Central memory CD8-positive, alpha-beta T cell (primary cell): ENCODE measurements around the gene ANKS6.

Experiments
- ATAC-seq: fragments of 150-1000 bp; cut with Tn5 transposase; replicated peaks from 2 replicates; pipeline ENCODE4 v1.10.0; 2022; ENCODE audit warnings: mild to moderate bottlenecking, moderate FRiP score, moderate number of reproducible peaks; ENCODE audit not compliant: poor library complexity, severe bottlenecking; ENCODE audit errors: extremely low read depth
- DNase-seq, 2 donors: peaks; one replicate each; pipeline ENCODE4 v3.0.0; 2021; ENCODE audit warnings: low spot score in 2 of 2
- H3K27ac Mint-ChIP-seq: one replicate; pipeline ENCODE4 v1.8.0; 2022; ENCODE audit warnings: low read depth, mild to moderate bottlenecking, moderate library complexity, mixed read lengths
- H3K27me3 Mint-ChIP-seq: one replicate; pipeline ENCODE4 v1.8.0; 2022; ENCODE audit warnings: mixed read lengths
- H3K36me3 Mint-ChIP-seq: one replicate; pipeline ENCODE4 v1.8.0; 2022; ENCODE audit warnings: mild to moderate bottlenecking, moderate library complexity, mixed read lengths; ENCODE audit not compliant: insufficient read depth
- H3K4me1 Mint-ChIP-seq: one replicate; pipeline ENCODE4 v1.8.0; 2022; ENCODE audit warnings: mixed read lengths
- H3K4me3 Mint-ChIP-seq: one replicate; pipeline ENCODE4 v1.8.0; 2022; ENCODE audit warnings: mild to moderate bottlenecking, moderate library complexity, mixed read lengths
- H3K9me3 Mint-ChIP-seq: one replicate; pipeline ENCODE4 v1.8.0; 2022; ENCODE audit warnings: mixed read lengths

Gene ANKS6

GRCh38 chr9:98830554-98830953 lies 34.2 kb upstream of the ANKS6 start:
- no peaks in the 10 kb centered on the region for H3K27me3 Mint-ChIP-seq
- H3K36me3 Mint-ChIP-seq, result peaks cover 11% of the 10 kb centered on the region
- no peaks in the 10 kb centered on the region for H3K4me1 Mint-ChIP-seq
- H3K27ac Mint-ChIP-seq, result no peak overlapping the region
- H3K9me3 Mint-ChIP-seq, result no peaks in the 10 kb centered on the region
- ATAC-seq (no peak), DNase-seq (no peak)
- H3K4me3 Mint-ChIP-seq, result no peak overlapping the region

GRCh38 chr9:98829766-98830165 lies 33.4 kb upstream of the ANKS6 start:
- Mint-ChIP-seq H3K27me3 (no peaks in the 10 kb centered on the region), H3K4me3 (no peak overlapping the region), H3K27ac (no peak overlapping the region), H3K4me1 (no peaks in the 10 kb centered on the region), H3K9me3 (no peaks in the 10 kb centered on the region), H3K36me3 (peaks cover 11% of the 10 kb centered on the region)
- no peak for DNase-seq
- no peak for ATAC-seq

- H3K4me3 Mint-ChIP-seq, result no peak overlapping the region
- no peaks in the 10 kb centered on the region for H3K9me3 Mint-ChIP-seq
- H3K27me3 Mint-ChIP-seq, result no peaks in the 10 kb centered on the region
- no peak overlapping the region for H3K27ac Mint-ChIP-seq
- DNase-seq (no peak), ATAC-seq (no peak)
- peaks cover 16% of the 10 kb centered on the region for H3K4me1 Mint-ChIP-seq
- H3K36me3 Mint-ChIP-seq, result peaks cover 9% of the 10 kb centered on the region
Observed at GRCh38 chr9:98826716-98827115, 30.4 kb upstream of the ANKS6 start.

GRCh38 chr9:98825414-98825813 lies 29.1 kb upstream of the ANKS6 start:
- H3K4me1 Mint-ChIP-seq, result peaks cover 18% of the 10 kb centered on the region
- no peak for DNase-seq
- H3K4me3 Mint-ChIP-seq, result no peak overlapping the region
- ATAC-seq, result no peak
- H3K27ac Mint-ChIP-seq, result no peak overlapping the region
- H3K36me3 Mint-ChIP-seq, result peaks cover 4% of the 10 kb centered on the region
- no peaks in the 10 kb centered on the region for H3K9me3 Mint-ChIP-seq
- no peaks in the 10 kb centered on the region for H3K27me3 Mint-ChIP-seq

GRCh38 chr9:98823666-98824334 lies 27.4 kb upstream of the ANKS6 start:
- Mint-ChIP-seq H3K4me1 (peaks cover 18% of the 10 kb centered on the region), H3K27ac (no peak overlapping the region), H3K4me3 (no peak overlapping the region), H3K9me3 (no peaks in the 10 kb centered on the region), H3K36me3 (peaks cover 4% of the 10 kb centered on the region), H3K27me3 (no peaks in the 10 kb centered on the region)
- ATAC-seq (no peak), DNase-seq (no peak)

- Mint-ChIP-seq H3K4me1 (peaks cover 18% of the 10 kb centered on the region), H3K36me3 (peaks cover 4% of the 10 kb centered on the region), H3K27me3 (no peaks in the 10 kb centered on the region), H3K9me3 (no peaks in the 10 kb centered on the region), H3K27ac (peak overlapping the region; percentile 61), H3K4me3 (no peak overlapping the region)
- DNase-seq (no peak), ATAC-seq (no peak)
Observed at GRCh38 chr9:98822661-98823060, 26.3 kb upstream of the ANKS6 start.

GRCh38 chr9:98821831-98822230 lies 25.5 kb upstream of the ANKS6 start:
- H3K4me3 Mint-ChIP-seq, result no peak overlapping the region
- ATAC-seq (no peak), DNase-seq (no peak)
- H3K4me1 Mint-ChIP-seq, result peaks cover 18% of the 10 kb centered on the region
- no peak overlapping the region for H3K27ac Mint-ChIP-seq
- no peaks in the 10 kb centered on the region for H3K27me3 Mint-ChIP-seq
- H3K9me3 Mint-ChIP-seq, result no peaks in the 10 kb centered on the region
- H3K36me3 Mint-ChIP-seq, result peaks cover 3% of the 10 kb centered on the region

- no peaks in the 10 kb centered on the region for H3K27me3 Mint-ChIP-seq
- ATAC-seq (no peak), DNase-seq (no peak)
- no peaks in the 10 kb centered on the region for H3K36me3 Mint-ChIP-seq
- no peak overlapping the region for H3K4me3 Mint-ChIP-seq
- H3K4me1 Mint-ChIP-seq, result peaks cover 18% of the 10 kb centered on the region
- no peak overlapping the region for H3K27ac Mint-ChIP-seq
- no peaks in the 10 kb centered on the region for H3K9me3 Mint-ChIP-seq
Observed at GRCh38 chr9:98819231-98819630, 22.9 kb upstream of the ANKS6 start.

GRCh38 chr9:98818764-98819163 lies 22.4 kb upstream of the ANKS6 start:
- Mint-ChIP-seq H3K4me1 (peaks cover 18% of the 10 kb centered on the region), H3K9me3 (no peaks in the 10 kb centered on the region), H3K36me3 (no peaks in the 10 kb centered on the region), H3K27ac (no peak overlapping the region), H3K4me3 (no peak overlapping the region), H3K27me3 (no peaks in the 10 kb centered on the region)
- ATAC-seq (no peak), DNase-seq (no peak)

GRCh38 chr9:98815391-98815951 lies 19.1 kb upstream of the ANKS6 start:
- Mint-ChIP-seq H3K4me3 (no peak overlapping the region), H3K27me3 (no peaks in the 10 kb centered on the region), H3K9me3 (no peaks in the 10 kb centered on the region), H3K27ac (no peak overlapping the region), H3K4me1 (no peaks in the 10 kb centered on the region), H3K36me3 (peaks cover 2% of the 10 kb centered on the region)
- DNase-seq (no peak), ATAC-seq (no peak)

GRCh38 chr9:98811051-98811650 lies 14.8 kb upstream of the ANKS6 start:
- H3K27ac Mint-ChIP-seq, result no peak overlapping the region
- ATAC-seq, result no peak
- no peaks in the 10 kb centered on the region for H3K27me3 Mint-ChIP-seq
- H3K4me1 Mint-ChIP-seq, result peaks cover 23% of the 10 kb centered on the region
- H3K4me3 Mint-ChIP-seq, result no peak overlapping the region
- no peak for DNase-seq
- peaks cover 5% of the 10 kb centered on the region for H3K36me3 Mint-ChIP-seq
- H3K9me3 Mint-ChIP-seq, result no peaks in the 10 kb centered on the region

- no peaks in the 10 kb centered on the region for H3K27me3 Mint-ChIP-seq
- H3K4me1 Mint-ChIP-seq, result peaks cover 23% of the 10 kb centered on the region
- DNase-seq, result no peak
- no peak overlapping the region for H3K4me3 Mint-ChIP-seq
- no peak overlapping the region for H3K27ac Mint-ChIP-seq
- H3K36me3 Mint-ChIP-seq, result peaks cover 5% of the 10 kb centered on the region
- no peaks in the 10 kb centered on the region for H3K9me3 Mint-ChIP-seq
- ATAC-seq, result no peak
Observed at GRCh38 chr9:98810102-98810842, 13.9 kb upstream of the ANKS6 start.
